Chondrocyte (in vitro differentiated cells): Measurements from ENCODE around the gene AFTPH. TPM values are rescaled to one million over a fixed set of nuclear protein-coding genes. Genes with fewer than 3 reads are reported as not detected.

ENCODE experiments used
- DNase-seq: peaks from one replicate; pipeline ENCODE4 v3.0.0; 2021; ENCODE audit warnings: mixed read lengths, low spot score
- H3K27ac Mint-ChIP-seq: one replicate; pipeline ENCODE4 v1.8.0; 2021; ENCODE audit warnings: mild to moderate bottlenecking, moderate library complexity, mixed read lengths; ENCODE audit not compliant: unreplicated experiment
- H3K27me3 Mint-ChIP-seq: 2 replicates; pipeline ENCODE4 v1.8.0; 2021; ENCODE audit warnings: low read depth, mixed read lengths
- H3K36me3 Mint-ChIP-seq: 2 replicates; pipeline ENCODE4 v1.8.0; 2021; ENCODE audit warnings: low read depth, mixed read lengths
- H3K4me1 Mint-ChIP-seq: 2 replicates; pipeline ENCODE4 v1.8.0; 2021; ENCODE audit warnings: low read depth, mild to moderate bottlenecking, mixed read lengths
- H3K4me3 Mint-ChIP-seq: one replicate; pipeline ENCODE4 v1.8.0; 2021; ENCODE audit warnings: mild to moderate bottlenecking, moderate library complexity, mixed read lengths; ENCODE audit not compliant: unreplicated experiment
- H3K9me3 Mint-ChIP-seq: 2 replicates; pipeline ENCODE4 v1.8.0; 2021; ENCODE audit warnings: low read depth, mixed read lengths
- total RNA-seq: library from RNA; stranded (reverse); gene quantifications from 3 replicates; pipeline ENCODE4 v1.2.1, GENCODE V29; 2021
- TF ChIP-seq, protein P1 (sequence below): fragments of 200-600 bp; sonication (generic); IDR thresholded peaks from 2 replicates; pipeline ENCODE4 v1.5.0; 2021; ENCODE audit warnings: antibody characterized with exemption, mild to moderate bottlenecking, moderate library complexity

Gene AFTPH
- total RNA-seq, 1 donor from 2014 or later = 17.3 TPM

DNA sequence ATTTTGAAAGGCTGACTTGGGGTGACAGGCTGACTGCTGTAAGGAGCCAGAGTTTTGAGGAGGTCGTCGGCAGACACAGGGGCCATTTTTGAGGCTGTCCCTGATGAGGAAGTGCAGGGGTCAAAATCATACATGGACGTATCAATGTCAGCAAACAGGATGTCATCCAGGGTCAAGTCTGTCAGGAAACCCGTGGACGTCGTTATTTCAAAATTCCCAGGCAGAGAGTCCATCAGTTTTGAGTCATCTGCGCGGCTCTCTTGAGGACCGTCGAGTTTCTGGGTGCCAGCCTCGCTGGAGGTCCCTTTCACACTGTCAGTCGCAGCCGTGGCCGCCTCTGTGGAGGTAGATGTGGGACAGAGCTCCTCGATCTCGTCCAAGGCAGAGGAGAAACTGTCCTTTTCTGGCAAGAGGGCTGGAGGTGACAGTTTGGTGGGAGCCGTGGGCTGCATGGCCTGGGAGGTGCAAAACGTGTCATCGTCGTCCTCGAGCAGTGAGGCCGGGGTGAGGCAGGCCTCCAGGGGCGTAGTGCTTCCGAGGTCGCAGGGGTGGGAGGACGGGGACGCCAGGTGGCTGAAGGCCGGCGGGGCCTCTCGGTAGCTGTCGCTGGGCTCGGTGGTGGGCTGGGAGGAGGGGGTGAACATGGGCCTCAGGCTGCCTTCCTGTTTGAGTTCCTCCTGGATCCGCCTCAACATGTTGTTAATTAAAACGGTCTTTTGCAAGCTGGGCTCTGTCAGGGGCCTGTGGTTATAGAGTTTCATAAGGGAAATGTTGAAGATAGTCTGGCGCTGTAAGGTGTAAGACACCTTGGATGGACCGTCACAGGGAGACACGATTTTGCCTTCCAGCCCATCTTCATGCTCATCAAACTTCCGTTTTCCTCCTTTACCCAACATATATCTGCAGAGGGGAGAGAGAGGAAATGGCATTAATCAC is 112.1 kb downstream of the AFTPH start:
- Mint-ChIP-seq H3K4me3 (no peak overlapping the region), H3K27me3 (no peaks in the 10 kb centered on the region), H3K9me3 (no peaks in the 10 kb centered on the region), H3K36me3 (peaks cover 16% of the 10 kb centered on the region), H3K27ac (peak overlapping the region; percentile 2), H3K4me1 (peaks cover 33% of the 10 kb centered on the region)
- DNase-seq = no peak
- TF ChIP-seq, protein P1, sequence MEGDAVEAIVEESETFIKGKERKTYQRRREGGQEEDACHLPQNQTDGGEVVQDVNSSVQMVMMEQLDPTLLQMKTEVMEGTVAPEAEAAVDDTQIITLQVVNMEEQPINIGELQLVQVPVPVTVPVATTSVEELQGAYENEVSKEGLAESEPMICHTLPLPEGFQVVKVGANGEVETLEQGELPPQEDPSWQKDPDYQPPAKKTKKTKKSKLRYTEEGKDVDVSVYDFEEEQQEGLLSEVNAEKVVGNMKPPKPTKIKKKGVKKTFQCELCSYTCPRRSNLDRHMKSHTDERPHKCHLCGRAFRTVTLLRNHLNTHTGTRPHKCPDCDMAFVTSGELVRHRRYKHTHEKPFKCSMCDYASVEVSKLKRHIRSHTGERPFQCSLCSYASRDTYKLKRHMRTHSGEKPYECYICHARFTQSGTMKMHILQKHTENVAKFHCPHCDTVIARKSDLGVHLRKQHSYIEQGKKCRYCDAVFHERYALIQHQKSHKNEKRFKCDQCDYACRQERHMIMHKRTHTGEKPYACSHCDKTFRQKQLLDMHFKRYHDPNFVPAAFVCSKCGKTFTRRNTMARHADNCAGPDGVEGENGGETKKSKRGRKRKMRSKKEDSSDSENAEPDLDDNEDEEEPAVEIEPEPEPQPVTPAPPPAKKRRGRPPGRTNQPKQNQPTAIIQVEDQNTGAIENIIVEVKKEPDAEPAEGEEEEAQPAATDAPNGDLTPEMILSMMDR = no peak

DNA sequence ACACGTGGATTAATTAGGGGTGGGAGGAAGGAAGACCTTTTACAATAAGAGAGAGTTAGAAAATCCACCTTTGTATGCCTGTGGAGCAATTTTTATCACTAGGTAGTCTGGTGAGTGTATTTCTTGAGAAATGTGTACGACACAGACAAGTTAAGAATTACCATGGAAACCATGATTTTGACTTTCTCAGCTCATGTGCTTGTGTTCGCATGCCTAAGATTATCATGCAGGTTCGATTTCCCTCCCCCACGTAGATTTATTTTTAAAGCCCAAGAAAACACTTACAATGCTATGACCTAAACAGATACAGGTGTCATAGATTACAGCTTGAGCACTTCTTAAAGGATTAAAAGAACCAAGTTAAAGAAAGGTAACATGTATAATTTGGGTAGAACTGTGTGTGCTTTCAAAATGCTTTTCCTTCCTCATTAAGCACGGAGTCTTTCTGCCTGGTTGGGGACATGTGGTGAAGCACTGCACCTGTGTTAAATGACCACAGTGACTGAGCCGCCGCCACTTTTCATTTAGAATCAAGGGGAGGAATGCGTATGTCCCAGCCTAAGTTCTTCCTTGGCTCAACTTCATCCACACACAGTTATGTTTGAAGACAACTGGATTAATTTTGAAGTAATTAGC is 113.0 kb downstream of the AFTPH start:
- Mint-ChIP-seq H3K27me3 (no peaks in the 10 kb centered on the region), H3K4me1 (peaks cover 39% of the 10 kb centered on the region), H3K4me3 (no peak overlapping the region), H3K36me3 (peaks cover 16% of the 10 kb centered on the region), H3K27ac (peak overlapping the region; percentile 2), H3K9me3 (no peaks in the 10 kb centered on the region)
- DNase-seq = no peak
- TF ChIP-seq, protein P1 = no peak

DNA sequence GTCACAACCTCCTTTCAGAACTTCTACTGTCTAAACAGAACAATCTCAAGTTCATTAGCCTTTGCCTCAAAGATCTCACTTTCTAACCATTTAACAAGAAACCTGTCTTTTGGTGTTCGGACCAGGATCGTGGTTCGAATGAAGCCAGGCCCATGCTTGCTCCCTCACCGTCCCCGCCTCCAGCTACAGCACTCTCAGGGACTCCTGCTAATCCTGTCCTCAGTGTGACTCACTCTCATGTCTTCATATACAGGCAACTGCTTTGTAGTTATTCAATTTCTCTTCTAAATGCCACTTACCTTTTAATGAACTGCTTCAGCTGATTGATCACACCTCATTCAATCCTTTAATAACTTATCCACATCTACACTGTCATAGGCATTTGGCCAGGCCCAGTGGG is 113.8 kb downstream of the AFTPH start:
- Mint-ChIP-seq H3K9me3 (no peaks in the 10 kb centered on the region), H3K36me3 (peaks cover 14% of the 10 kb centered on the region), H3K4me3 (no peak overlapping the region), H3K27ac (no peak overlapping the region), H3K4me1 (peaks cover 45% of the 10 kb centered on the region), H3K27me3 (no peaks in the 10 kb centered on the region)
- TF ChIP-seq, protein P1 = no peak
- no peak for DNase-seq

DNA sequence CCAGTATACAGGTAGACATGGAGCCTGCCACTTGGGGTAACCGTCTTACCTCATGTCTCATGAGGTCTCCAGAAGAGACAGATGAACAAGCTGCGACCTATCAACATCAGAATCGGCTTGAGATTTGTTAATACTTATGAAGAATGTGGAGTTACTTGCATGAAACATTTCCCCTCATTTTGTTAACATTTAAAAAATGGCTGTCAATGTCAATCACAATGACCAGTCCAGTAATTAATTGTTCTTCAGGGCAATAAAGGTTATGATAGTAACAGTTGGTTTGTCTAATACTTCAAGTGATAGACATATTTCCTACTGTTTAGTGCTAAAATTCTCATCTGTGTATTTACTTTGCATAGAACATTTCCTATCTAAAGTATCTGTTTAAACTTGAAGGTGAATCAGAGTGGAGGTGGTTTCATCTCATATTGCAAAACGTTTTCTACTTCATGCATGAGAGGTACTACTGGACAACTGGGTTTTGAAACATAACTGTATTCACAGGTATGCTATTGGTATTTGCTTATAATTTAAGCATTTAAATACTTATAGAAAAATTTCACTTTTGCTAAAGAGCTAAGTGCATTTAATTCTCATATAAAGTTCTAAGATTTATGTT is 114.5 kb downstream of the AFTPH start:
- Mint-ChIP-seq H3K4me1 (peaks cover 52% of the 10 kb centered on the region), H3K9me3 (no peaks in the 10 kb centered on the region), H3K27me3 (no peaks in the 10 kb centered on the region), H3K36me3 (peaks cover 13% of the 10 kb centered on the region), H3K27ac (no peak overlapping the region), H3K4me3 (no peak overlapping the region)
- no peak for DNase-seq
- TF ChIP-seq, protein P1 = no peak

DNA sequence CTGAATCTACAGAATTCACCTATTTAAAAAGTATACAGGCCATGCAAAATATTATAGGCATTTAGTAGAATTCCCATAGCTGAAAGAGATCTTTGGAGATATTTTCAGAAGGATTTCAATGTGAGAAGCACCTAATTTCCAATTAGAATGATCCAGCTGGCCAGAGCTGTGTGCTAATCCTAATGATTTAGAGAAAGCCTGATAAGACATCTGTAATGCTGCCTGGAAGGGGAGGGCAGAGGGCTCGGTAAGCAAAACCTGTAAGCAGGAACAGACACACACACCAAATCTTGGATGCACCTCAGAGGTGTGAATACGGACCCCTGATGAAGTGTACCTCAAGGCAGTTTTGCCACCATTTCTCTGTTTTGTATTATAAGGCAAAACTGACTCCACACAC is 115.6 kb downstream of the AFTPH start:
- no peaks in the 10 kb centered on the region for H3K9me3 Mint-ChIP-seq
- no peaks in the 10 kb centered on the region for H3K27me3 Mint-ChIP-seq
- no peak overlapping the region for H3K27ac Mint-ChIP-seq
- peaks cover 63% of the 10 kb centered on the region for H3K4me1 Mint-ChIP-seq
- no peak overlapping the region for H3K4me3 Mint-ChIP-seq
- DNase-seq = no peak
- TF ChIP-seq, protein P1 = no peak
- H3K36me3 Mint-ChIP-seq = peaks cover 10% of the 10 kb centered on the region
